Measurements from ENCODE around the gene GPA33.

Gene GPA33, protein sequence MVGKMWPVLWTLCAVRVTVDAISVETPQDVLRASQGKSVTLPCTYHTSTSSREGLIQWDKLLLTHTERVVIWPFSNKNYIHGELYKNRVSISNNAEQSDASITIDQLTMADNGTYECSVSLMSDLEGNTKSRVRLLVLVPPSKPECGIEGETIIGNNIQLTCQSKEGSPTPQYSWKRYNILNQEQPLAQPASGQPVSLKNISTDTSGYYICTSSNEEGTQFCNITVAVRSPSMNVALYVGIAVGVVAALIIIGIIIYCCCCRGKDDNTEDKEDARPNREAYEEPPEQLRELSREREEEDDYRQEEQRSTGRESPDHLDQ

GRCh38 chr1:167090314-167090942, at the start of gene GPA33:
Gene GPA33 (minus strand): TSS chr1:167090377. CDS start chr1:167090287, 90 bp downstream.
- DNase-seq = no peak
- H3K36me3 Mint-ChIP-seq (ENCODE audit: low read depth) = no peaks in the 10 kb centered on the region
- H3K4me3 Mint-ChIP-seq = no peak within 1 kb of the TSS
- H3K4me1 Mint-ChIP-seq = peaks cover 26% of the 10 kb centered on the region
- peaks cover 6% of the 10 kb centered on the region for H3K27me3 Mint-ChIP-seq (ENCODE audit: low read depth, poor library complexity)
- no peak for TF ChIP-seq CTCF (IDR thresholded peaks at IDR 0.05)
- H3K27ac Mint-ChIP-seq = no peak within 1 kb of the TSS
- no peaks in the 10 kb centered on the region for H3K9me3 Mint-ChIP-seq

- Mint-ChIP-seq H3K9me3 (peaks cover 12% of the 10 kb centered on the region), H3K4me1 (peaks cover 41% of the 10 kb centered on the region), H3K27me3 (ENCODE audit: low read depth, poor library complexity) (peaks cover 5% of the 10 kb centered on the region), H3K4me3 (no peak overlapping the region), H3K36me3 (ENCODE audit: low read depth) (peaks cover 9% of the 10 kb centered on the region), H3K27ac (no peak overlapping the region)
- no peak for DNase-seq
- no peak for TF ChIP-seq CTCF (IDR thresholded peaks at IDR 0.05)
Observed at GRCh38 chr1:167138703-167139102, 48.5 kb upstream of the GPA33 start.

GRCh38 chr1:167137793-167138510, 47.8 kb upstream of the GPA33 start:
- H3K36me3 Mint-ChIP-seq (ENCODE audit: low read depth) = peaks cover 4% of the 10 kb centered on the region
- no peak for TF ChIP-seq CTCF (IDR thresholded peaks at IDR 0.05)
- peaks cover 5% of the 10 kb centered on the region for H3K27me3 Mint-ChIP-seq (ENCODE audit: low read depth, poor library complexity)
- H3K4me1 Mint-ChIP-seq = peaks cover 41% of the 10 kb centered on the region
- peak overlapping the region; percentile 67 for H3K4me3 Mint-ChIP-seq
- H3K27ac Mint-ChIP-seq = peak overlapping the region; percentile 88
- peaks cover 7% of the 10 kb centered on the region for H3K9me3 Mint-ChIP-seq
- no peak for DNase-seq

GRCh38 chr1:167137332-167137781, 47.2 kb upstream of the GPA33 start:
- peaks cover 5% of the 10 kb centered on the region for H3K27me3 Mint-ChIP-seq (ENCODE audit: low read depth, poor library complexity)
- no peak for TF ChIP-seq CTCF (IDR thresholded peaks at IDR 0.05)
- peaks cover 45% of the 10 kb centered on the region for H3K4me1 Mint-ChIP-seq
- H3K27ac Mint-ChIP-seq = peak overlapping the region; percentile 88
- H3K9me3 Mint-ChIP-seq = peaks cover 5% of the 10 kb centered on the region
- DNase-seq = no peak
- H3K4me3 Mint-ChIP-seq = peak overlapping the region; percentile 67
- peaks cover 2% of the 10 kb centered on the region for H3K36me3 Mint-ChIP-seq (ENCODE audit: low read depth)

DNA sequence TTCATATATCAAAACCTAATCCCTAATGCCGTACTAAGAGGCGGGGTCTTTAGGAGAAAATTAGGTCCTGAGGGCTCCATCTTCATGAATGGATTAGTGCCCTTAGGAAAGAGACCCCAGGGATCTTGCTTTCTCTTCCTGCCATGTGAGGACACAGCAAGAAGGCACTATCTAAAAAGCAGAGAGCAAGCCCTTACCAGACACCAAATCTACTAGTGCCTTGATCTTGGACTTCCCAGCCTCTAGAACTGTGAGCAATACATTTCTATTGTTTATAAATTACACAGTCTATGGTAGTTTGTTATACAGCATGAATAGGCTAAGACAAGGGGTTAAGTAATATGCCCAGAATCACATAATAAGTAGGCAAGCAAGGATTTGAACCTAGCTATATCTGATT, 46.6 kb upstream of the GPA33 start:
- Mint-ChIP-seq H3K4me3 (no peak overlapping the region), H3K4me1 (peaks cover 49% of the 10 kb centered on the region), H3K36me3 (ENCODE audit: low read depth) (no peaks in the 10 kb centered on the region), H3K9me3 (peaks cover 3% of the 10 kb centered on the region), H3K27ac (no peak overlapping the region), H3K27me3 (ENCODE audit: low read depth, poor library complexity) (peaks cover 5% of the 10 kb centered on the region)
- DNase-seq = no peak
- no peak for TF ChIP-seq CTCF (IDR thresholded peaks at IDR 0.05)
